Amniotic epithelial cell (primary cell): Measurements from ENCODE around the gene TRAF3IP1.
A peak's percentile ranks its signal among the peaks of the same experiment; 100 is the strongest.

ENCODE experiments used
- DNase-seq: peaks from one replicate; pipeline ENCODE4 v3.0.0-alpha.2; 2010; ENCODE audit warnings: low read depth

TRAF3IP1 gene

DNA sequence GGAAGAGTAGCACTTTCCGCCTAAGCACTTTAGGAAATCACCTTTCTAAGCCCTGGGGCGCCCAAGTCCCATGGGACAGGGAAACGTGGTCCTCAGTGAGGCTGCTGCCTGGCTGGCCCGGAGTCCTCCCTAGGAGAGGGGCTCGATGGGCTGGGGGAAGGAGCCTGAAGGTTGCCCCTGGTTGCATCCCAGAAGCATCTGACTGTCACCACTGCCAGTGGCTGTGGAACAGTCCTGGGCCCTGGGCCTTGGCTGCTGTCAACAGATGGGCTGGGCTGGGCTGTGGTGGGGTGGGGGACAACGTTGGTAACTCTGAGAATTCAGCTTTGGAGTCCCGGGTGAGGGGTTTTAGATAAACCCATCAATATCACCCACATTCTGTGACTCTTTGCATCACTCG, 128.9 kb downstream of the TRAF3IP1 start:
- no peak for DNase-seq

DNA sequence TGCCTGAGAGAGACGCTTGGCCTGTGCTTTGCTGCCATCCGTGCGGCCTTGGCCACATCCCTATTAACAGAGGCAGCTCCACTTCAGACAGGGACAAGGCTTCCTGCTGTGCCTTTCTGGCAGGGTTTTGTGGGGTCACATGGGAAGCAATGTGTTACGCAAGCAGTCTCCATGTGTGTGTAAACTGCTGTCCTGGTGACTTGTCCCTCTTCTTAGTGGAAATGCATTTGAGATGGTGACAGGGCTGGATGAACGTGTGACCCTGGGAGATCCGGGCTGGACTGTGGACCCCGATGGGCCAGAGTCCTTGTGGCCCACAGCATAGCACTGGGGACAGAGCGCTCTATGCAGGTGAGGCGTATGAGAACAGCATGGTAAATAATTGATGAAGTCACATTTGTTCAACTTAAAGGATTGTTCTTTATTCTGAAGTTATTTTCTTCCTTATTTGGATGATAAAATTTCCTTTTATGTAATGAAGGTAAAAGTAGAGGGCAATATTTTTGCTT, 129.6 kb downstream of the TRAF3IP1 start:
- peak; percentile 59 for DNase-seq

GRCh38 chr2:238450440-238450861, 130.1 kb downstream of the TRAF3IP1 start:
- DNase-seq = peak; percentile 67
